Neural cell (in vitro differentiated cells): ENCODE data around the gene PCDH15. TPM values are rescaled to one million over a fixed set of nuclear protein-coding genes. Genes with fewer than 3 reads are reported as not detected.

Experiments used
- H2AFZ ChIP-seq: fragments of 200-600, 300-800 bp; sonication (generic), shearing (Covaris generic); 2 replicates; pipeline ENCODE4 v1.6.0; 2014; ENCODE audit warnings: low read depth, mild to moderate bottlenecking, antibody characterized with exemption, low read length, moderate library complexity
- H3F3A ChIP-seq: fragments of 200-600 bp; shearing (Covaris generic); 2 replicates; pipeline ENCODE4 v1.6.1; 2016; ENCODE audit warnings: mild to moderate bottlenecking, moderate library complexity, mixed read lengths, antibody characterized with exemption, low read length; ENCODE audit not compliant: insufficient read depth, poor library complexity, severe bottlenecking
- H3K27ac ChIP-seq: fragments of 200-600, 300-800 bp; sonication (generic), shearing (Covaris generic); 2 replicates; pipeline ENCODE4 v1.5.1; 2014; ENCODE audit warnings: mild to moderate bottlenecking, low read length, moderate library complexity
- H3K27me3 ChIP-seq: fragments of 300-800, 200-600 bp; sonication (generic), shearing (Covaris generic); 2 replicates; pipeline ENCODE4 v1.6.0; 2014; ENCODE audit warnings: mild to moderate bottlenecking, low read depth, low read length, moderate library complexity; ENCODE audit not compliant: insufficient read depth
- H3K36me3 ChIP-seq: fragments of 300-800, 200-600 bp; sonication (generic), shearing (Covaris generic); 2 replicates; pipeline ENCODE4 v1.5.1; 2014; ENCODE audit warnings: mild to moderate bottlenecking, antibody characterized with exemption, low read length, moderate library complexity; ENCODE audit not compliant: insufficient read depth
- H3K4me2 ChIP-seq: fragments of 300-800, 200-600 bp; sonication (generic), shearing (Covaris generic); 2 replicates; pipeline ENCODE4 v1.6.0; 2014; ENCODE audit warnings: mild to moderate bottlenecking, low read length
- H3K4me3 ChIP-seq: fragments of 300-800, 200-600 bp; sonication (generic), shearing (Covaris generic); 2 replicates; pipeline ENCODE4 v1.5.1; 2014; ENCODE audit warnings: mild to moderate bottlenecking, low read length, moderate library complexity
- H3K79me2 ChIP-seq: fragments of 200-600 bp; shearing (Covaris generic); replicated peaks from 2 replicates; pipeline ENCODE4 v1.6.0; 2014; ENCODE audit warnings: mild to moderate bottlenecking, low read length, moderate library complexity; ENCODE audit not compliant: insufficient read depth
- H3K9ac ChIP-seq: fragments of 300-800, 200-600 bp; sonication (generic), shearing (Covaris generic); 2 replicates; pipeline ENCODE4 v1.6.1; 2016; ENCODE audit warnings: mild to moderate bottlenecking, low read length, mixed read lengths
- H3K9me2 ChIP-seq: fragments of 200-600 bp; shearing (Covaris generic); 2 replicates; pipeline ENCODE4 v1.6.1; 2016; ENCODE audit warnings: mild to moderate bottlenecking, low read length, mixed read lengths; ENCODE audit not compliant: insufficient read depth
- H3K9me3 ChIP-seq: fragments of 200-600, 300-800 bp; sonication (generic), shearing (Covaris generic); 2 replicates; pipeline ENCODE4 v1.6.1; 2016; ENCODE audit warnings: mild to moderate bottlenecking, mixed run types, low read length, moderate library complexity, mixed read lengths
- H4K20me1 ChIP-seq: fragments of 200-600 bp; shearing (Covaris generic); 2 replicates; pipeline ENCODE4 v1.6.1; 2016; ENCODE audit warnings: mild to moderate bottlenecking, mixed run types; ENCODE audit not compliant: insufficient read depth
- CTCF ChIP-seq: fragments of 450-650 bp; IDR thresholded peaks from 2 replicates; pipeline ENCODE4 v1.5.1; 2014; ENCODE audit warnings: antibody characterized with exemption, mild to moderate bottlenecking, moderate library complexity; ENCODE audit not compliant: poor library complexity, severe bottlenecking
- EP300 ChIP-seq: fragments of 450-650 bp; conservative IDR thresholded peaks from 2 replicates; pipeline ENCODE4 v1.6.1; 2014; ENCODE audit warnings: antibody characterized with exemption, mild to moderate bottlenecking, moderate library complexity; ENCODE audit not compliant: poor library complexity, severe bottlenecking
- EZH2 ChIP-seq: fragments of 200-600, 300-800 bp; shearing (Covaris generic), sonication (generic); IDR thresholded peaks from 2 replicates; pipeline ENCODE4 v1.6.1; 2014; ENCODE audit warnings: antibody characterized with exemption, low read length, borderline replicate concordance, mild to moderate bottlenecking; ENCODE audit not compliant: insufficient read depth, poor library complexity, severe bottlenecking
- MXI1 ChIP-seq: fragments of 450-650 bp; conservative IDR thresholded peaks from 2 replicates; pipeline ENCODE4 v1.6.1; 2014; ENCODE audit warnings: antibody characterized with exemption, mild to moderate bottlenecking; ENCODE audit not compliant: poor library complexity, severe bottlenecking
- POLR2AphosphoS5 ChIP-seq: IDR thresholded peaks from 2 replicates; pipeline ENCODE4 v1.6.1; 2012
- RAD21 ChIP-seq: fragments of 450-650 bp; conservative IDR thresholded peaks from 2 replicates; pipeline ENCODE4 v1.6.1; 2014; ENCODE audit warnings: antibody characterized with exemption, mild to moderate bottlenecking, moderate library complexity
- REST ChIP-seq: IDR thresholded peaks from 2 replicates; pipeline ENCODE4 v1.6.1; 2012; ENCODE audit warnings: borderline replicate concordance
- SMC3 ChIP-seq: fragments of 450-650 bp; conservative IDR thresholded peaks from 2 replicates; pipeline ENCODE4 v1.6.1; 2014; ENCODE audit warnings: antibody characterized with exemption, mild to moderate bottlenecking, moderate library complexity; ENCODE audit not compliant: poor library complexity
- TAF1 ChIP-seq: IDR thresholded peaks from 2 replicates; pipeline ENCODE4 v1.6.1; 2012; ENCODE audit warnings: low read depth
- polyA plus RNA-seq: library from polyadenylated mRNA; depleted of rRNA; stranded (reverse); fragments of >200 nt; gene quantifications from 2 replicates; pipeline ENCODE4 v1.2.3, GENCODE V29; 2014

Gene PCDH15
- polyA plus RNA-seq, 1 donor from 2014 or later = 1.2 TPM

- Histone ChIP-seq H3K36me3 (no peaks in the 10 kb centered on the region), H3K9me3 (no peaks in the 10 kb centered on the region), H2AFZ (no peak overlapping the region), H3K9ac (no peak overlapping the region), H3K27ac (no peak overlapping the region), H3F3A (no peaks in the 10 kb centered on the region), H3K4me3 (no peak overlapping the region), H4K20me1 (no peaks in the 10 kb centered on the region), H3K27me3 (no peaks in the 10 kb centered on the region), H3K9me2 (no peaks in the 10 kb centered on the region), H3K79me2 (no peaks in the 10 kb centered on the region), H3K4me2 (no peak overlapping the region)
- TF ChIP-seq RAD21 = no peak
- TF ChIP-seq EZH2 = no peak
- TF ChIP-seq CTCF = no peak
- TF ChIP-seq REST = no peak
- no peak for TF ChIP-seq POLR2AphosphoS5
- no peak for TF ChIP-seq TAF1
- TF ChIP-seq SMC3 = no peak
- TF ChIP-seq MXI1 = no peak
- TF ChIP-seq EP300 = no peak
Measured at GRCh38 chr10:54010337-54010933, 790.6 kb downstream of the PCDH15 start.

- no peaks in the 10 kb centered on the region for H3K36me3 ChIP-seq
- no peak overlapping the region for H2AFZ ChIP-seq
- no peaks in the 10 kb centered on the region for H3K9me3 ChIP-seq
- H3K9me2 ChIP-seq = no peaks in the 10 kb centered on the region
- no peak overlapping the region for H3K4me2 ChIP-seq
- H3K27ac ChIP-seq = no peak overlapping the region
- H3K27me3 ChIP-seq = no peaks in the 10 kb centered on the region
- no peak overlapping the region for H3K9ac ChIP-seq
- no peaks in the 10 kb centered on the region for H3K79me2 ChIP-seq
- TF ChIP-seq RAD21 (no peak), EP300 (no peak), REST (no peak), SMC3 (no peak), MXI1 (no peak), TAF1 (no peak)
- H4K20me1 ChIP-seq = no peaks in the 10 kb centered on the region
- no peaks in the 10 kb centered on the region for H3F3A ChIP-seq
- H3K4me3 ChIP-seq = no peak overlapping the region
Measured at GRCh38 chr10:54009672-54010071, 791.4 kb downstream of the PCDH15 start.
